Cardiac muscle cell (in vitro differentiated cells and primary cell): ENCODE measurements around the gene IGSF9. TPM values are rescaled to one million over a fixed set of nuclear protein-coding genes. Genes with fewer than 3 reads are reported as not detected.

Source experiments
- DNase-seq, 2 donors: peaks; one replicate each; pipeline versions ENCODE4 v3.0.0 to v3.0.0-alpha.2; 2010 to 2017; ENCODE audit warnings: low read depth in 1 of 2, low spot score in 1 of 2
- H3K27ac ChIP-seq: fragments of 200-600 bp; sonication (generic); 2 replicates; pipeline ENCODE4 v1.5.1; 2016
- H3K27me3 ChIP-seq: fragments of 200-600 bp; sonication (generic); 2 replicates; pipeline ENCODE4 v1.6.0; 2016; ENCODE audit warnings: control low read depth
- H3K36me3 ChIP-seq: fragments of 200-600 bp; sonication (generic); 2 replicates; pipeline ENCODE4 v1.5.1; 2016; ENCODE audit warnings: control low read depth
- H3K4me1 ChIP-seq: fragments of 200-600 bp; sonication (generic); 2 replicates; pipeline ENCODE4 v1.8.1; 2017; ENCODE audit warnings: low read depth, mild to moderate bottlenecking, mixed run types
- H3K4me3 ChIP-seq: fragments of 200-600 bp; sonication (generic); 2 replicates; pipeline ENCODE4 v1.5.1; 2016; ENCODE audit warnings: mild to moderate bottlenecking
- H3K9me3 ChIP-seq: fragments of 200-600 bp; sonication (generic); 2 replicates; pipeline ENCODE4 v1.5.1; 2017; ENCODE audit warnings: low read depth, mild to moderate bottlenecking, control low read depth
- polyA plus RNA-seq: library from polyadenylated mRNA; unstranded; fragments of >200 nt; fragmentation: Nextera tagmentation; extraction: Ambion mirVana; gene quantifications from 2 replicates; pipeline ENCODE4 v1.2.1, GENCODE V29; 2016
- total RNA-seq: library from RNA; depleted of rRNA; stranded (reverse); fragments of >200 nt; gene quantifications from 2 replicates; pipeline ENCODE4 v1.2.3, GENCODE V29; 2016
- TF ChIP-seq, protein P1 (sequence below): IDR thresholded peaks from 2 replicates; pipeline ENCODE4 v1.5.1; 2012; ENCODE audit warnings: low read depth, mild to moderate bottlenecking, low read length

IGSF9 gene
- total and polyA plus RNA-seq, 2 experiments from 2014 or later = 1.7 to 2.3 TPM

GRCh38 chr1:159895836-159896545, 49.4 kb downstream of the IGSF9 start:
- Histone ChIP-seq H3K4me3 (no peak overlapping the region), H3K27me3 (no peaks in the 10 kb centered on the region), H3K4me1 (peaks cover 9% of the 10 kb centered on the region), H3K36me3 (no peaks in the 10 kb centered on the region), H3K9me3 (no peaks in the 10 kb centered on the region), H3K27ac (no peak overlapping the region)
- DNase-seq = no peak
- TF ChIP-seq, protein P1, sequence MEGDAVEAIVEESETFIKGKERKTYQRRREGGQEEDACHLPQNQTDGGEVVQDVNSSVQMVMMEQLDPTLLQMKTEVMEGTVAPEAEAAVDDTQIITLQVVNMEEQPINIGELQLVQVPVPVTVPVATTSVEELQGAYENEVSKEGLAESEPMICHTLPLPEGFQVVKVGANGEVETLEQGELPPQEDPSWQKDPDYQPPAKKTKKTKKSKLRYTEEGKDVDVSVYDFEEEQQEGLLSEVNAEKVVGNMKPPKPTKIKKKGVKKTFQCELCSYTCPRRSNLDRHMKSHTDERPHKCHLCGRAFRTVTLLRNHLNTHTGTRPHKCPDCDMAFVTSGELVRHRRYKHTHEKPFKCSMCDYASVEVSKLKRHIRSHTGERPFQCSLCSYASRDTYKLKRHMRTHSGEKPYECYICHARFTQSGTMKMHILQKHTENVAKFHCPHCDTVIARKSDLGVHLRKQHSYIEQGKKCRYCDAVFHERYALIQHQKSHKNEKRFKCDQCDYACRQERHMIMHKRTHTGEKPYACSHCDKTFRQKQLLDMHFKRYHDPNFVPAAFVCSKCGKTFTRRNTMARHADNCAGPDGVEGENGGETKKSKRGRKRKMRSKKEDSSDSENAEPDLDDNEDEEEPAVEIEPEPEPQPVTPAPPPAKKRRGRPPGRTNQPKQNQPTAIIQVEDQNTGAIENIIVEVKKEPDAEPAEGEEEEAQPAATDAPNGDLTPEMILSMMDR = no peak

GRCh38 chr1:159895286-159895685, 50.1 kb downstream of the IGSF9 start:
- no peak for DNase-seq
- Histone ChIP-seq H3K27ac (no peak overlapping the region), H3K27me3 (no peaks in the 10 kb centered on the region), H3K4me1 (peaks cover 2% of the 10 kb centered on the region), H3K4me3 (no peak overlapping the region), H3K9me3 (no peaks in the 10 kb centered on the region), H3K36me3 (no peaks in the 10 kb centered on the region)
- TF ChIP-seq, protein P1 = no peak

- H3K4me3 ChIP-seq = no peak overlapping the region
- H3K27ac ChIP-seq = no peak overlapping the region
- H3K9me3 ChIP-seq = no peaks in the 10 kb centered on the region
- TF ChIP-seq, protein P1 = no peak
- no peaks in the 10 kb centered on the region for H3K27me3 ChIP-seq
- no peak for DNase-seq
- H3K36me3 ChIP-seq = no peaks in the 10 kb centered on the region
- no peaks in the 10 kb centered on the region for H3K4me1 ChIP-seq
Measured at GRCh38 chr1:159892944-159893343, 52.5 kb downstream of the IGSF9 start.

- H3K9me3 ChIP-seq = no peaks in the 10 kb centered on the region
- peak; percentile 78 to 92 for DNase-seq
- no peaks in the 10 kb centered on the region for H3K36me3 ChIP-seq
- H3K4me1 ChIP-seq = no peaks in the 10 kb centered on the region
- H3K27me3 ChIP-seq = no peaks in the 10 kb centered on the region
- no peak overlapping the region for H3K4me3 ChIP-seq
- H3K27ac ChIP-seq = no peak overlapping the region
- TF ChIP-seq, protein P1 = peak; percentile 98
Measured at GRCh38 chr1:159891275-159892157, 53.9 kb downstream of the IGSF9 start.

DNA sequence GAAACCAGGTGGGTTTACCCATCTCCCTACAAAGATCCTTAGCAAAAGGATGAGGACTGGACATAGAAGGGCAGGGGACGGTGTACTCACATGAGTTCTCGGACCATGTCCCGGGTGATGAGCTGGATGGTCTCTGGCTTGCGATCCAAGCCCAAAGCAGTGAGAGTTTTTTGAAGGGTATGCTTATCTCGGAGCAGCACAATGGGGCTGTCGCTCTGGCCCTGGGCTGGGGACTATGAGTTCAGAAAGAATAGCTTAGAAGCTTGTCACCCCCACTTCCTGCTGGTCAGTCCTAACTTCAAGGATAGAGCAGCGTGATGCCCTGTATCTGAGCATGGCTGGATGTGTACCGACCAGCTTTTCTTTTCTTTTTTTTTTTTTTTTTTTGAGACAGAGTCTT, 55.0 kb downstream of the IGSF9 start:
- Histone ChIP-seq H3K27ac (no peak overlapping the region), H3K4me1 (no peaks in the 10 kb centered on the region), H3K4me3 (no peak overlapping the region), H3K9me3 (no peaks in the 10 kb centered on the region), H3K27me3 (no peaks in the 10 kb centered on the region), H3K36me3 (no peaks in the 10 kb centered on the region)
- no peak for DNase-seq
- TF ChIP-seq, protein P1 = no peak
